Left cardiac atrium (tissue), 4 donors: Measurements from ENCODE around the gene KRTAP4-7. TPM values are rescaled to one million over a fixed set of nuclear protein-coding genes. Genes with fewer than 3 reads are reported as not detected.
"Not testable (repeated sequence)": the region's sequence is repeated elsewhere in the genome, so short reads cannot be mapped to it uniquely, and the experiment has no call there.

Experiments
- ATAC-seq, 2 donors: fragments of 200-7000 bp; cut with Tn5 transposase; one replicate each; pipeline ENCODE4 v1.9.1; 2020; ENCODE audit warnings: mild to moderate bottlenecking in 2 of 2, moderate library complexity in 2 of 2
- DNase-seq: peaks from one replicate; pipeline ENCODE4 v3.0.0-alpha.2; 2020
- intact Hi-C, 2 donors: fragments of 100-400 bp; cut with DNase I; formaldehyde crosslinking; loops; one replicate each; pipeline versions ENCODE4 v1.14.1 to v1.15.1; 2022 to 2023
- total RNA-seq, 2 donors: library from RNA; stranded (reverse); fragmentation: NEBNext Ultra II Directional; extraction: Animal tissue kit (Norgen Biotek cat#: 25700); gene quantifications; one replicate each; pipeline ENCODE4 v1.2.1, GENCODE V29; 2021
- donor health status: DM: no; HTN: yes; CAD: no.
- donor health status: DM: no; HTN: yes; CAD: no; lungs with severe emphysema.
- donor health status: DM: yes; HTN: yes; CAD: no.
- donor health status: Dilated cardiomyopathy.

The KRTAP4-7 gene
- total RNA-seq, 2 donors from 2014 or later, result not detected

DNA sequence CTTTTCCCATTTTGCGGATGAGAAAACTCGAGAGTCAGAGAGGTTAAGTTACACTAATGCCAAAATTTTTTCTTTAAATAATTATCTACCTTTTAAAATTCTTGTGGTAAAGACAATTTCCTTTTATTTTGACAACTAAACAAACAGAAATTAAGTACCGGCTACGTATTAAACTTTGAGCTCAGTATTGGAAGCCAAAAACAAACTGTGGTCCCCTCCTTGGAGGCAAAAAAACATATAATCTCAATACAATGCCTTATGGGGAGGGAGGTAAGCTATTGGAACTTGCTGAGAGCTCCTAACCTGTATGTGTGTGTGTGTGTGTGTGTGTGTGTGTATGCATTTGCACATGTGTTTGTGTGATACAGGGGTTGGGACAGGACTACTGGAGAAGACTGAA lies 20.5 kb upstream of the KRTAP4-7 start:
- ATAC-seq (no peak), DNase-seq (no peak)
- intact Hi-C loops, result no loop called here

DNA sequence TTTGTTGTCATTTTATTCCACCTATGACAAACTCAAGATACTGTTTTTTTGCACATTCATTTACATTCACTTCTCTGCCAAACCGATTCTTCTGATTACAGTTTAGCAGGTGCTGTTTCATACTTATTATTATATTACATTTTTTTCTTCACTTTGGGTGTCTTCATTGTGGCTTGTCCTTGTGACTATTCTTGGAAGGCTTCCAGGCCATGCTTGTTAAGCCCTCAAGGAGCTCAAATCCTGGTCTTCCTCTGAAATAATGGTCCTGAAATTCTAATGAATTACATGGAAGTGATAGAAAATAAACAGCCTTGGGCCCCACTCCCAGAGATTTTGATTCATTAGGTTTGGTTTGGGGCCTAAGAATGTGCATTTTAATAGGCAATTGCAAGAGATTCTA lies 19.6 kb upstream of the KRTAP4-7 start:
- ATAC-seq (no peak), DNase-seq (no peak)
- intact Hi-C loops, result no loop called here

DNA sequence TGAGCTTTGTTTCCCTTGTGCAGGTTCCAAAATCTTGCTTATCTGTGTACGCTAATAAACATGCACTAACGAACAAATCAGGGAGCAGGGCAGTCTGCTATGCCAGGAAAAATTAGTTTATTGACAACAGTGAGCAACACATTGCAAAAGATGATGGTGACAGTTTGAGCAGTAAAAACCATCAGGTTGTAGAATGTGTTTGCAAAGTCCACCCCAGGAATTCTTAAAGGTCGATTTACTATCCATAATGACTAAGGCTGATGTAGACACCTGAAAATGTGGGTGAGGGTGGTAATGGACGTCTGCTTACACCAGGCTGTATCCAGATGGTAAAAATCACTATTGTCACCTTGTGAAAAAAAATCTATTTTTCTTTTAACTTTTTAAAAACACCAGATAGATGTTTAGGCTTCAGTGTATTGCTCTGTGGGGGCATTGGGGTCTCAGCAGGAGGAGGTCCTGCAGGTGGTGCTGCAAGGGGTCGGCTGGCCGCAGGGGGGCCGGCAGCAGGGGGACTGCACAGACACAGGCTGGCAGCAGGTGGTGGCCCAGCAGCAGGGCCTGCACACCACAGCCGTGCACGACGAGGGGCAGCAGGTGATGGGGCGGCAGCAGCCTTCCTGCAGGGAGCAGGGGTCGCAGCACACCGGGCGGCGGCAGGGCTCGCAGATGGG lies 18.8 kb upstream of the KRTAP4-7 start:
- ATAC-seq, intact Hi-C loops, DNase-seq: not testable (repeated sequence)

DNA sequence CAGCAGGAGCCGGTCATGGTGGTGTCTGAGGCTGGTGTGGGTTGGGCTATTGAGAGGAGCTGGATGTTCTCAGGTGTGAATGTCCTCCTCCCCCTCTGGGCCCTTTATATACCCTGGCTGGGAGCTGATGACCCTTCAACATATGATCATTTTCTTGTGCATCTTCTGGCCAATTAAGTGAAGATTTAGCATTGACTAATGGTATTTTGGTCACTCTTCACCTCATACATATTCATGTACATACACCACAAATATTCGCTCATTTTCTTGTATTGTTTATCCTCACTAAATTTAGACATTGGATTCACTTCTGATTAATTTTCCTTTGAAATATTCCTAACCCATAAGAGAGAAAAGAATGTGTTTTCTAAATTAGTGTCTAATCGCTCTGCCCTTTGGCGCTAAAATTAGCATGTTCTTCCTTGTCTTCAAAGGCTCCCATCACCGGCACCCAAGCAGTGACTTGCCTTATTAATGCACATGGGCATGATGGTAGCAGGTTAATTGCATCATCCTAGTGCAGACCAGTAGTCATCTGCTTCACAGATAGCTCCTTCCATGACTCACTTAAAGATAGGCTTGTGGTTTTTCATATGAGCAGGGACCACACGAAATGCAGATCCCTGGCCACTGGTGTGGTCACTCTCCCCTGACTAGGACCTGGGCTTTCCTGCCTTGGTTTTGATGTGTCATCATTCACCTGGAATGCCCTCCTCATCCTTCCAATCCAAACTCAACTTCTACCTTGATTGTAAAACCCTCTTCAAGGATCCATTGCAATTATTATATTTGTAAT lies 17.9 kb upstream of the KRTAP4-7 start, which contains the start of gene KRTAP2-4:
Gene KRTAP2-4 (minus strand): TSS at position 51 of the 796 bp plus-strand sequence. CDS start 34 bp downstream, at position 17.
- ATAC-seq, result no peak

DNA sequence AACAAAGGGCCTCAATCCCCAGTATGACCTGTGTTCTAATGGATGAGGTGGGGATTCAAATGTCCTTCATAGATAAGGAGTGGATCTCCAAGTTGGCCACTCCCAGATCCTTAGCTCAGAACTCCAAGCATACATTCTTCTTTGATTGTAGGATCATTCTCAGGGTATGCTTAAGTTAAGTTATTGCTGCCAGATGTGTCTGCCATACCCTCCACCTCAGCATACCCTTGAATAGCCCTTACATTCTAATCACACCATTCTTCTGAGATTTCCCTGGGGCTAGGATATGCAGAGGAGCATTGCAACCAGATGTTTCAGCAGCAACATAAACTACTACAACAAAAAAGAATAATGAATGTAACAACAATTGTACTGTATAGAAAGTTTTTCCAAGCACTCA lies 16.7 kb upstream of the KRTAP4-7 start:
- DNase-seq, result no peak
- no peak for ATAC-seq
- intact Hi-C loops, result no loop called here

More for the DNA sequence above, 17.9 kb upstream of the KRTAP4-7 start, which contains the start of gene KRTAP2-4:
- intact Hi-C loops, result no loop called here
- no peak for DNase-seq

DNA sequence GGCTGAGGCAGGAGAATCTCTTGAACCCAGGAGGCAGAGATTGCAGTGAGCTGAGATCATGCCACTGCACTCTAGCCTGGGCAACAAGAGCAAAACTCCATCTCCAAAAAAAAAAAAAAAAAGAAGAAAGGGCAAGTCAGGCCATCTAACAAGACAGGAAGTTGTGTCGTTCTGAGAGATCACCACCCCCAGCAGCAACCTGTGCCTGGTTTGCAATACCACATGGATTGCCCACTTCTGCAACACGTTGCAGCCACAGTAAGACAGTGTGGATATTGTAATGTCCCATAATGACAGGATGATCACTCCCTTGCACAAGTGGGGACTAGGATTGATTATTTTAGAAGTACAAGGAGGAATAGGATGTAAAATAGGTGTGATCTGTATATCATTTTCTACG lies 14.9 kb upstream of the KRTAP4-7 start:
- intact Hi-C loops, result no loop called here
- ATAC-seq, result no peak
- no peak for DNase-seq

DNA sequence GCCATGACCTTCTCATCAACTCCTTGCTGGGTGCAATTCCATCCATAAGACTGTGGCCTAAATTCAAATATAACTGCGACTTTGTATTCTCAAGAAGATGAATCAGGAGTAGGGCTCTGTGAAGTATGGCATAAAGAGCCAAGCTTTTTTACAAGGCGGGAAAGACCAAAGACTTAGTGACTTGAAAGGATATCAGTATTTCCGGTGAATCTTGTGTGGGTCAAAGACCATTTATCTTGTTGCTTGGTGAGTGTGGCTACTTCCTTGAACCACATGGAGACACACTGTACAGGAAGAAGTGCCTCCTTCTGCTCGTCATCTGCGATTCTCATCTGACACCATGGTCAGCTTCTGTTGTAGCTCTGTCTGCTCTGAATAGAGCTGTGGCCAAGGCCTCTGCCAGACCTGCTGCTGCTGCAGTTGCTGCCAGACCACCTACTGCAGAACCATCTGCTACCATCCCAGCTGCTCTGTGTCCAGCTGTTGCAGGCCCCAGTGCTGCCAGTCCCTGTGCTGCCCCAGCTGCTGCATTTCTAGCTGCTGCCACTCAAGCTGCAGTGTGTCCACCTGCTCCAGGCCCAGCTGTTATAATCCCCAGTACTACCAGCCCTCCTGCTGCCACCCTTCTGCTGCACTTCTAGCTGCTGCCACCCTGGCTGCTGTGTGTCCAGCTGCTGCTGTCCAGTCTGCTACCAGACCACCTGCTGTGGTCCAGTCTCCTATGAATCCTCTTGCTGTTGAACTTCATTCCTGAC lies 12.2 kb upstream of the KRTAP4-7 start:
- no peak for ATAC-seq
- no peak for DNase-seq
- intact Hi-C loops, result no loop called here

DNA sequence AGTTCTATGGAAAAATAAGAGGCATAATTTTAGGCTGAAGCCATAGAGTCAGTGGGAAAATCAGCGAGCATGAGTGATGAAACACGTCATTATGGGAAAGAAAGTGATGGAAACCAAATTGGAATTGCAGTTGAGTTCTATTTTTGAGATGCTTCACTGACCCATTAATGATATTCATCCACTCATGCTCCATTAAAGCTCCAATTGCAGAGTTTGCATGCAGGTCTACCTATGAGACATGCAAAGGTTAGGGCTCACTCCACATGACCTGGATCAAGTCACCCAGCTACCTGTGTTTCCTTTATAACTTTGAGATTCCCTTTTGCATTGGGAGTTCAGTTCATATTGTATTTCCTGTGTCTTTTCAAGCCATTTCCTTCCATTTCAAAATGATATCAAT lies 10.3 kb upstream of the KRTAP4-7 start:
- no peak for ATAC-seq
- intact Hi-C loops, result no loop called here
- no peak for DNase-seq

DNA sequence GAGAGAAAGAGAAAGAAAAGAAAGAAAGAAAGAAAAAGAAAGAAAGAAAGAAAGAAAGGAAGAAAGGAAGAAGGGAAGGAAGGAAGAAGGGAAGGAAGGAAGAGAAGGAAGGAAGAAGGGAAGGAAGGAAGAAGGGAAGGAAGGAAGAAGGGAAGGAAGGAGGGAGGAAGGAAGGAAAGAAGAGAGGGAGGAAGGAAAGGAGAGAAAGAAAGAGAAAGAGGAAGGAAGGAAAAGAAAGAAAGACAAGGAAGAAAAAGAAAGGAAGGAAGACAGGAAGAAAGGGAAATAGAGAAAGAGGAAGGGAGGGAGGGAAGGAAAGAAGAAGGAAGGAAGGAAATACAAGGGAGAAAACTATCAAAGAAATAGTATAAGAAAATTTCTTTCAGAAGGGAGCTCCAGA lies 7.2 kb upstream of the KRTAP4-7 start:
- ATAC-seq, result no peak
- no peak for DNase-seq

DNA sequence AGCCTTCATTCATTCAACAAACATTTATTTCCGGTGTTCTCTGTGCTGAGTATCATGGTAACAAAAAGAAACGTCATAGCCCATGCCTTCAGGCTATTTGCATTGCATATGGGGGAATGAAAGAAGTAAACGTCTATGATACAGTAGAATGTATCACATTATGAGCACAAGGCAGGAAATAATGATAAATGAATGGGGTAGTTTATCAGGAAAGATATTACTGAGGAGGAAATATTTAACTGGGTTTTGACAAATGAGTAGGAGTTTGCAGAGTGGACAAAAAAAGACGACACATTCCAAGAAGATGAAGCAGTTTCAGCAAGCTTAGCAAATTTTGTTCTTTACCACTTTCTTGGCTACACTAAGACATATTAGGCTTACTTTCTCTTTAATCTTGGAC lies 1.3 kb upstream of the KRTAP4-7 start:
- DNase-seq, result no peak
- ATAC-seq, result no peak
- intact Hi-C loops, result no loop called here

More for the DNA sequence above, 7.2 kb upstream of the KRTAP4-7 start:
- intact Hi-C loops, result no loop called here

DNA sequence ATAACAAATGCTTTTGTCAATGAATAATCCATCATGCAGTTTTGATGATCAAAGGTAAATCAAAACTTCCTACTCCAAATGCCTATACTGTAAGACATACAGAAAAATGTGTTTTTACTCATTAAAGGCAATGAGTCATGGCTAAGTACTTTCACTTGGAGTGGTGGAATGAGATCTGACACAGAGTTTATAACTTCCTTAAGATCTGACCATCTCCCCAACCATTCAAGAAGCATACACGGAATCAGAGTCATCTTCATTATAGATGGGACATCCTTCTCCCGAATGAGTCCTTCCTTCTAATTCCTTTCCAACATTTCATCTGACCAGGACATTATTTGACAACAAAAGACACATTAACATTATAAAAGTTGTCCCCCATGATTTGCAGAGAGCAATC lies 523 bp upstream of the KRTAP4-7 start:
- intact Hi-C loops, ATAC-seq, DNase-seq: not testable (repeated sequence)

DNA sequence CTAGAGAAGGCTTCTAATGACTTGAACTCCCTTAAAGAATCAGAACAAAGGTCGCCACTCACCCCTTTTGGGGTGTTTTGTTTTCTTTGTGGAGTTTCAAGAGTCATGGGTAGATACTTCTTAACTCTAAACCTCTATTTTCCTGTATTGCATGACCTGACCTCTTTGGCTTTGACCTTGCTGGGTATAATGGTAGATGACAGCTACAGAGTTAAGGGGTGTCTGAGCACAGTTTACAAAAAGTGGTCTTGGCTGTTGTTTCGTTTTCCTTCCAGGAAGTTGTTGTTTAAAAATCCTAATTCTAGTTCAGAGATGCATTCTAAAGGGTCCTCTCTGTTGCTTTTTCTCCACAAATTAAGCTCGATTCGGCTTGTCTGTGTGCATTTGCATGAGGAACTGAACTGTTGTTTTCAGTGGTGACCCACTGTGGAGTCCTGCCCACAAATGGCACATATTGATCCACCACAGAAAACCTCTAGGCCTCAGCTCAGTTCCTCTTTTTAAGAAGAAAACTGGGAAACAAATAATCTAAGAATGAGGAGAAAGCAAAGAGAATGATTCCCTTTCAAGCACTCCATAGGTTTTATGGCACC lies 4.9 kb downstream of the KRTAP4-7 start:
- DNase-seq, ATAC-seq, intact Hi-C loops: not testable (repeated sequence)

DNA sequence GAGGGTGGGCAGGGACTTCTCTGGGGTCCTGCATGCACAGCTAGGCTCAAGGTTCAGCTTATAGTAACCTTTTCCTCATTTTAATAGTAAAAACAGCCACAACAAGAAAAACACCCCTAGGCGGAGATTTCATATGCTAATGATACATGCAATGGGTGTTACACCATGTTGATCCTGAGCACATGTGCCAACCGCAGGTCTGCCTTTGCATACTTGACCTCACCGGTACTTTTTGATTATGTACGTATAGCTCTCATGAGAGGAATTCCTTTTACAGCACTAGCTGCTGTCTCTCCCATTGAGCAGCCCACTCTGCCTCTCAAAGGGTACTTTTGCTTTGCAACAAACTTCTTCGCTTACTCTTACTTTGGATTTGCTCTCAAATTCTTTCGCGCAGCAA lies 12.1 kb downstream of the KRTAP4-7 start:
- no peak for ATAC-seq
- intact Hi-C loops, result no loop called here
- no peak for DNase-seq

DNA sequence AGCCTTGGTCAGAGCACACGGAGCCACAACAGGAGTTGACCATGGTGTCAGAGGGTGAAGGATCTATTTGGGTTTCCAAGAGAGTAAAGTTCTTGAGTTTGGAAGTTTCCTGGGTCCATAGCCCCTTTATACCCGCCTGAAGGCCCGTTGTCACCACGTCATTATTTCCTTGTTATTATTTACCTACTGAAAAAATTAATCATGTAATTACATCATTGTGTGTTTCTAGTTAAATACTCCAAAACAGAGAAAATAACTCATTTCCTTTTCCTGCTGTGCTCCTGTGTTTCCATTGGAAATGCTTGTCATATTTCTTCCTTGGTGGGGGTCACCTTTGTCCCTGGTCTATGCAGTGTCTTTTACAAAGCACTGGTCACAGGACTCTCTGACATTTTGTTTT lies 14.1 kb downstream of the KRTAP4-7 start, which contains the start of gene KRTAP4-8:
Gene KRTAP4-8 (minus strand): TSS at position 101 of the 400 bp plus-strand sequence. CDS start 58 bp downstream, at position 43.
- DNase-seq (no peak), ATAC-seq (no peak)
- intact Hi-C loops, result no loop called here

DNA sequence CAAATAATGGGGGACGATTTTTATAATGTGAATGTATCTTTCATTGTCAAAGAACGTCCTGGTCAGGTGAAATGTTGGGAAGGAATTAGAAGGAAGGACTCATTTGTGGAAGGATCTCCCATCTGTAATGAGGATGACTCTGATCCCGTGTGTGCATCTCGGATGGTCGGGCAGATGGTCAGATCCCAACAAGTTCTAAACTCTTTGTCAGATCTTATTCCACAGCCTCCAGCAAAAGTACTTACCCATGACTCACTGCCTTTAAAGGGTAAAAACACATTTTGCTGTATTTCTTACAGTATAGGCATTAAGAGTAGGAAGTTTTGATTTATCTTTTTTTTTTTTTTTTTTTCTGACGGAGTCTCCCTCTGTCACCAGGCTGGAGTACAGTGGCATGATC lies 14.5 kb downstream of the KRTAP4-7 start:
- intact Hi-C loops, result no loop called here
- ATAC-seq, result no peak
- no peak for DNase-seq

DNA sequence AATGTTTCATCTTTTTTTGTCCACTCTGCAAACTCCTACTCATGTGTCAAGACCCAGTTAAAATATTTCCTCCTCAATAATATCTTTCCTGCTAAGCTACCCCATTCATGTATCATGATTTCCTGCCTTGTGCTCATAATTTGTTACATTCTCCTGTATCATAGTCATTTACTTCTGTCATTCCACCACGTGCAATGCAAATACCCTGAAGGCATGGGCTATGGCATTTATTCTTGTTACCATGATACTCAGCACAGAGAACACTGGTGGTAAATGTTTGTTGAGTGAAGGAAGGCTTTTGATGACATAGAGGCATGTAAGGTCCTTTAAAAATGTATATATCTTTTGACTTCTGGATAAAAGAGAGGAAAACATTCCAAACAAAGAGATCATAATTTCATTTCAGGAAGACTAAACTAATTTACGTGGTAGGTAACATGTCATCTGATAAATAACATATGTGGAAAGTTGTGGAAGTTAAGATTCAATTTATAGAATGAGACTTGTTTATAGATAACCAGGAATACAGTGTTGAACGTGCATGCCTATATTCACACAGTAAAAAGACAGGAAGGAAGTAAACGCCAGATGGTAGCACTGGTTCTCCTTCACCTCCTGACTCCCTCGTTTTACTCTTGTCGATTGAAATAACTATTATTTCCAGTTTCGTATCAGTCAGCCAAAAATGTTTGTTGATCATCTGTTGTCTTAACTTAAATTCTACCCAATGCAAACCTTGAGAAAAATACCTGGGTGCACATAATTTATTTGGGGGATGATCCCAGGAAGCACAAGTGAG lies 15.9 kb downstream of the KRTAP4-7 start:
- DNase-seq, intact Hi-C loops, ATAC-seq: not testable (repeated sequence)

DNA sequence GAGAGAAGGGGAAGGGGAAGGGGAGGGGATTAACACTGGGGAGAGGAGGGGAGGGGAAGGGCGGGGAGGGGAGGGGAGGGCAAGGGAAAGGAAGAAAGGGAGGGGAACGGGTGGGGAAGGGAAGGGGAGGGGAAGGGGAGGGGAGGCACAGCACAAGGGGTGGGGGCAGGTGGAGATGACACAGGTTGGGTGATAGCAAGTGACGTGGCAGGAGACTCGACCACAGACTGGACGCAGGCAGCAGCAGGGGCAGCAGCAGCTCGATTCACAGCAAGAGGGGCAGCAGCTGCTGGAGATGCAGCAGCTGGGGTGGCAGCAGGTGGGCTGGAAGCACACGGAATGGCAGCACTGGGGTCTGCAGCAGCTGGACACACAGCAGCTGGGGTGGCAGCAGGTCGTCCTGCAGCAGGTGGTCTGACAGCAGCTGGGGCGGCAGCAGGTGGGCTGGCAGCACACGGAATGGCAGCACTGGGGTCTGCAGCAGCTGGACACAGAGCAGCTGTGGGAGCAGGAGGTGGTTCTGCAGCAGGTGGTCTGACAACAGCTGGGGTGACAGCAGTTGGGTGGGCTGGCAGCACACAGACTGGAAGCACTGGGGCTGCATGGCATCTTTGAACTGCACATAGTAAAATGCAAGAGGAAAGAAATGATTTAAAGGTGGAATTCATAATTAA lies 17.8 kb downstream of the KRTAP4-7 start, which contains the start of gene KRTAP4-16:
Gene KRTAP4-16 (minus strand): TSS at position 624 of the 674 bp plus-strand sequence. CDS start 0 bp downstream, at position 624.
- ATAC-seq (no peak), DNase-seq (no peak)
- intact Hi-C loops, result no loop called here

DNA sequence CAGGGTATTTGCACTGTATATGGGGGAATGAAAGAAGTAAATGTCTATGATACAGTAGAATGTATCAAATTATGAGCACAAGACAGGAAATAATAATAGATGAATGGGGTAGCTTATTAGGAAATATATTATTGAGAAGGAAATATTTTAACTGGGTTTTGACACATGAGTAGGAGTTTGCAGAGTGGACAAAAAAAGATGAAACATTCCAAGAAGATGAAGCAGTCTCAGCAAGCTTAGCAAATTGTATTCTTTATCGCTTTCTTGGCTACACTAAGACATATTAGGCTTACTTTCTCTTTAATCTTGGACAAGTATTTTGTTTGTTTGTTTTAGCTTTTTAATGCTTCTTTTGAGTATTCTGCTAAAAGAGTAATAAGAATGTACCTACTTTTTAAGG lies 19.9 kb downstream of the KRTAP4-7 start:
- DNase-seq, result no peak
- no peak for ATAC-seq
- intact Hi-C loops, result no loop called here
